Measurements from ENCODE around the gene GPM6B.

GPM6B gene

GRCh38 chrX:13763489-13763888 is 53.4 kb downstream of the GPM6B start:
- Mint-ChIP-seq H3K27ac (no peak overlapping the region), H3K4me3 (no peak overlapping the region), H3K36me3 (ENCODE audit: low read depth) (peaks cover 17% of the 10 kb centered on the region), H3K9me3 (no peaks in the 10 kb centered on the region), H3K4me1 (peaks cover 20% of the 10 kb centered on the region), H3K27me3 (no peaks in the 10 kb centered on the region)
- no peak for DNase-seq
- ATAC-seq = no peak

GRCh38 chrX:13761606-13762414 is 55.1 kb downstream of the GPM6B start:
- DNase-seq (no peak), ATAC-seq (no peak)
- H3K36me3 Mint-ChIP-seq (ENCODE audit: low read depth) = peaks cover 27% of the 10 kb centered on the region
- H3K27me3 Mint-ChIP-seq = no peaks in the 10 kb centered on the region
- no peak overlapping the region for H3K4me3 Mint-ChIP-seq
- no peaks in the 10 kb centered on the region for H3K9me3 Mint-ChIP-seq
- H3K4me1 Mint-ChIP-seq = peaks cover 20% of the 10 kb centered on the region
- H3K27ac Mint-ChIP-seq = no peak overlapping the region

- Mint-ChIP-seq H3K9me3 (no peaks in the 10 kb centered on the region), H3K4me1 (peaks cover 22% of the 10 kb centered on the region), H3K27ac (no peak overlapping the region), H3K4me3 (no peak overlapping the region), H3K36me3 (ENCODE audit: low read depth) (peaks cover 31% of the 10 kb centered on the region), H3K27me3 (no peaks in the 10 kb centered on the region)
- ATAC-seq = no peak
- no peak for DNase-seq
These were observed 56.5 kb downstream of the GPM6B start for GRCh38 chrX:13760426-13760825.

- ATAC-seq (no peak), DNase-seq (no peak)
- Mint-ChIP-seq H3K4me1 (peaks cover 31% of the 10 kb centered on the region), H3K27ac (no peak overlapping the region), H3K36me3 (ENCODE audit: low read depth) (peaks cover 30% of the 10 kb centered on the region), H3K4me3 (no peak overlapping the region), H3K9me3 (no peaks in the 10 kb centered on the region), H3K27me3 (no peaks in the 10 kb centered on the region)
These were observed 57.7 kb downstream of the GPM6B start for GRCh38 chrX:13759152-13759718.

DNA sequence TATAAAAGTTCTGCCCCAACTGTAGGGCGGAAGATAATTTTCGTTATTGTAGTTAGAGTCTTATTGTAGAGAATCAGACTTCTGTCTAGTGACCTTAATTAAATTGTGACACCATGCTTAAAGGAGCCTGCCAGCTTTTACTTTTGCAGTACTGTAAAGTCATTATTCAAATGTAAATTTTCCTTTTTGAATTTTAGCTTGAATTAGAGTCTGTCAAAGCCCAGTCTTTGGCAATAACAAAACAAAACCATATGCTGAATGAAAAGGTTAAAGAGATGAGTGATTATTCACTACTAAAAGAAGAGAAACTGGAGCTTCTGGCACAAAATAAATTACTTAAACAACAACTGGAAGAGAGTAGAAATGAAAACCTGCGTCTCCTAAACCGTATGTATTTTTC is 60.5 kb downstream of the GPM6B start:
- ATAC-seq = no peak
- H3K36me3 Mint-ChIP-seq (ENCODE audit: low read depth) = peaks cover 37% of the 10 kb centered on the region

GRCh38 chrX:13755254-13755653 is 61.6 kb downstream of the GPM6B start:
- ATAC-seq (no peak), DNase-seq (no peak)
- peaks cover 30% of the 10 kb centered on the region for H3K36me3 Mint-ChIP-seq (ENCODE audit: low read depth)
- no peaks in the 10 kb centered on the region for H3K9me3 Mint-ChIP-seq
- peaks cover 42% of the 10 kb centered on the region for H3K4me1 Mint-ChIP-seq
- no peak overlapping the region for H3K4me3 Mint-ChIP-seq
- no peaks in the 10 kb centered on the region for H3K27me3 Mint-ChIP-seq
- no peak overlapping the region for H3K27ac Mint-ChIP-seq

More for the DNA sequence above, 60.5 kb downstream of the GPM6B start:
- peaks cover 43% of the 10 kb centered on the region for H3K4me1 Mint-ChIP-seq
- H3K4me3 Mint-ChIP-seq = no peak overlapping the region
- no peak overlapping the region for H3K27ac Mint-ChIP-seq
- no peak for DNase-seq
- H3K9me3 Mint-ChIP-seq = no peaks in the 10 kb centered on the region
- H3K27me3 Mint-ChIP-seq = no peaks in the 10 kb centered on the region

DNA sequence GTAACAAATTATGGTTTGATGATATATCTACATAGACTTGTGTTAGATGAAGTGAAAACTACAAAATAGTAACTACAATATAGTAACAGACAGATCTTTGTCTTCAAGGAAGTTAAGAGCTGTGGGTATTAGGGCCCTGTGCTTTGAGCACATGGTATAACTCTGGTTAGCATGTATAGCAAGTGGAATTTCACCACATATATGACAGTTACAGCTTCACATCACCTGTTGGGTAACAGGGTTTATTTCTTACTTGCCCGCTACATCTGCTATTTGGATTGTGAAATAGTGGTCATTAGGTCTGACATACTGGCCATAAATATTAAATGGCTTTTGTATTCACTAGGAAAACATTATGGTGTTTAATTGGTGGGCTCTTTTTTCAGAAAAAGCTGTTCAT is 62.1 kb downstream of the GPM6B start:
- Mint-ChIP-seq H3K36me3 (ENCODE audit: low read depth) (peaks cover 28% of the 10 kb centered on the region), H3K4me3 (no peak overlapping the region), H3K9me3 (no peaks in the 10 kb centered on the region), H3K27ac (no peak overlapping the region), H3K27me3 (no peaks in the 10 kb centered on the region), H3K4me1 (peaks cover 41% of the 10 kb centered on the region)
- DNase-seq (no peak), ATAC-seq (no peak)

- ATAC-seq = no peak
- Mint-ChIP-seq H3K9me3 (no peaks in the 10 kb centered on the region), H3K4me3 (no peak overlapping the region), H3K36me3 (ENCODE audit: low read depth) (peaks cover 20% of the 10 kb centered on the region), H3K27me3 (no peaks in the 10 kb centered on the region), H3K27ac (peak overlapping the region; percentile 53), H3K4me1 (peaks cover 35% of the 10 kb centered on the region)
- DNase-seq = no peak
These were observed 64.2 kb downstream of the GPM6B start for GRCh38 chrX:13752646-13753045.

DNA sequence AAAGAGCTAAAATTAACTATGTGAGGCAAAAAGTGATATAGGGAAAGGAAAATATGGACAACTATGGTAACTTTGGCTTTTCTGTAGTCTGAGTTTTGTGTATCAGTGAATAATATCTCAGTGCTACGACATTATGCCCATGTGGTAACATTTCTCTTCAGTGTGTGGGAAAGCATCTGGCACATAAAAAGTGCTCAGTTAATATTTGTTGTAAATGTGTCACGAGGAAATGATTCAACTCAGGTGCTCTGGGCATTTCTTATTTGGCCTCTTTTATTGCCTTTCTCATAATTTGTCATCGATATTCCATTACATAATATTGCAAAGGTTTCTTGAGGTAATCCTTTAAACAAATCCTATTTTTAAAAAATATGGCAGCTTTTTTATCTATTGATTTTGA is 64.8 kb downstream of the GPM6B start:
- Mint-ChIP-seq H3K36me3 (ENCODE audit: low read depth) (peaks cover 19% of the 10 kb centered on the region), H3K4me1 (peaks cover 38% of the 10 kb centered on the region), H3K27ac (no peak overlapping the region), H3K4me3 (no peak overlapping the region), H3K27me3 (no peaks in the 10 kb centered on the region), H3K9me3 (no peaks in the 10 kb centered on the region)
- DNase-seq = no peak
- no peak for ATAC-seq

DNA sequence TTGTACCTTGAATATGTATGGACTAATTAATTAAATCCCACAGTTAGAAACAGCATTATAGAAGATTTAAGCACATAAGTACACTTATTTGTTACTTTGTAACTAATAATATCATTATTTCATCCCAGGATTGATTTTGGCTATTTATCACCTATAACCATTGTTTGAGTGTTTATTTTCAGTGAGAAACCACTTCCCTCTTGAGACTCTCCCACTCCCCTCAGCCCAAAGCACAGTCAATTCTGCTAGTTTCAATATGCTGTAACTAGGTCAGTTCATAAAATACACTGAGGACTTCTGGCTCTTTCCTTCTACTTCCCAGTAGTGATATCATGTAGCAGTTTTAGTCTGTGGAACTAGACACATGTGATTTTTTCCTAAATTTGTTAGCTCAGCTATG is 66.1 kb downstream of the GPM6B start:
- no peaks in the 10 kb centered on the region for H3K9me3 Mint-ChIP-seq
- H3K27ac Mint-ChIP-seq = no peak overlapping the region
- peaks cover 38% of the 10 kb centered on the region for H3K4me1 Mint-ChIP-seq
- DNase-seq = no peak
- ATAC-seq = no peak
- H3K36me3 Mint-ChIP-seq (ENCODE audit: low read depth) = peaks cover 18% of the 10 kb centered on the region
- no peak overlapping the region for H3K4me3 Mint-ChIP-seq
- H3K27me3 Mint-ChIP-seq = no peaks in the 10 kb centered on the region

- ATAC-seq = no peak
- DNase-seq = no peak
These were observed 66.7 kb downstream of the GPM6B start for GRCh38 chrX:13750204-13750603.

DNA sequence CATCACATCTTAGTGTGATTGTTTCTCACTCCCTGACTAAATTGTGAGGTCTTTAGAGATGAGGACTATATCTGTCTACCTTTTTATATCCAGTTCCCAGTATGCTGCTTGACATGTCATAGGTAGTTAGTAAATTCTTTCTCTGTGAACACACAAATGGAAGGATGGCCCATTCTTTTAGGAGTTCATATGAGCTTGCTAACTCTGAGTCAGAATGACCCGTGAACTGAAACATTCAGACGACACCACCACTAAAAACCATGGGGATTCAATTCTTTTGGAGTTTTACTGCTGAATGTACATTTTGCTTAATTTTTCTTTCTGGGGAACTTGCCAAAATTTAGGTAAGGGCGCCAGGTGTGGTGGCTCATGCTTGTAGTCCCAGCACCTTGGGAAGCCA is 68.4 kb downstream of the GPM6B start:
- no peak overlapping the region for H3K27ac Mint-ChIP-seq
- peaks cover 31% of the 10 kb centered on the region for H3K4me1 Mint-ChIP-seq
- DNase-seq = no peak
- H3K36me3 Mint-ChIP-seq (ENCODE audit: low read depth) = peaks cover 22% of the 10 kb centered on the region
- no peaks in the 10 kb centered on the region for H3K9me3 Mint-ChIP-seq
- H3K27me3 Mint-ChIP-seq = no peaks in the 10 kb centered on the region
- ATAC-seq = no peak
- no peak overlapping the region for H3K4me3 Mint-ChIP-seq

More at GRCh38 chrX:13750204-13750603, 66.7 kb downstream of the GPM6B start:
- peaks cover 34% of the 10 kb centered on the region for H3K4me1 Mint-ChIP-seq
- peak overlapping the region; percentile 49 for H3K27ac Mint-ChIP-seq
- H3K9me3 Mint-ChIP-seq = no peaks in the 10 kb centered on the region
- H3K36me3 Mint-ChIP-seq (ENCODE audit: low read depth) = peaks cover 20% of the 10 kb centered on the region
- no peaks in the 10 kb centered on the region for H3K27me3 Mint-ChIP-seq
- no peak overlapping the region for H3K4me3 Mint-ChIP-seq

- no peaks in the 10 kb centered on the region for H3K9me3 Mint-ChIP-seq
- DNase-seq (no peak), ATAC-seq (no peak)
- H3K4me3 Mint-ChIP-seq = no peak overlapping the region
- no peak overlapping the region for H3K27ac Mint-ChIP-seq
- peaks cover 32% of the 10 kb centered on the region for H3K4me1 Mint-ChIP-seq
- peaks cover 20% of the 10 kb centered on the region for H3K36me3 Mint-ChIP-seq (ENCODE audit: low read depth)
- H3K27me3 Mint-ChIP-seq = no peaks in the 10 kb centered on the region
These were observed 69.1 kb downstream of the GPM6B start for GRCh38 chrX:13747836-13748235.

DNA sequence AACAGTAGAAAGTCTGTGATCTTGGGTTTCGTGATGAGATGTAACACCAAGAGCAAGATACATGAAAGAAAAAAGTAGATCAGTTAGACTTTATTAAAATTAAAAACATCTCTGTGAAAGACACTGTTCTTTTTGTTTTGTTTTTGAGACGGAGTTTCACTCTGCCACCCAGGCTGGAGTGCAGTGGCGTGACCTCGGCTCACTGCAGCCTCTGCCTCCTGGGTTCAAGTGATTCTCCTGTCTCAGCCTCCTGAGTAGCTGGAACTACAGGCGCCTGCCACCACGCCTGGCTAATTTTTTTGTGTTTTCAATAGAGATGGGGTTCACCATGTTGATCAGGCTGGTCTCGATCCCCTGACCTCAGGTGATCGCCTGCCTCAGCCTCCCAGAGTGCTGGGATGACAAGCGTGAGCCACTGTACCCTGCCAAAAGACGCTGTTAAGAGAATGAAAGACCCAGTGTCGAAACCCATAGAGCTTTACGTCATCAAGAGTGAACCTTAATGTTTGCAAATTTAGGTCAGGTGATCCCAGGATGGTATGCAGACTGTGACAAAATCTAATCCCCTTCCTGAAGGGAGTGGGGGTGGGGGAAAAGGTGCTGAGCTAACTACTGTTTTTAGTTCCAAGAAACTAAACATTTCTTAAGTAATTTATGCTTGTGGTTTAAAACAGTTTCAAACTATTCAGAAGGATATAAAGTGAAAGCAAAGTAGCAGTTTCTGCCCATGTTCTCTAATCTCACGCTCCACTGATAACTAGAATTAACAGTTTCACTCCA is 74.3 kb downstream of the GPM6B start:
- Mint-ChIP-seq H3K4me3 (peak overlapping the region; percentile 54), H3K27me3 (no peaks in the 10 kb centered on the region), H3K9me3 (no peaks in the 10 kb centered on the region), H3K4me1 (peaks cover 24% of the 10 kb centered on the region), H3K36me3 (ENCODE audit: low read depth) (peaks cover 24% of the 10 kb centered on the region), H3K27ac (peak overlapping the region; percentile 75)
- ATAC-seq (peak; percentile 85), DNase-seq (peak; percentile 13)

GRCh38 chrX:13741695-13742094 is 75.2 kb downstream of the GPM6B start:
- ATAC-seq (no peak), DNase-seq (no peak)
- Mint-ChIP-seq H3K4me3 (no peak overlapping the region), H3K36me3 (ENCODE audit: low read depth) (peaks cover 26% of the 10 kb centered on the region), H3K27me3 (no peaks in the 10 kb centered on the region), H3K27ac (peak overlapping the region; percentile 75), H3K9me3 (no peaks in the 10 kb centered on the region), H3K4me1 (peaks cover 29% of the 10 kb centered on the region)
